Naive B cell (primary cell): ENCODE results near the gene PREX1. TPM values are rescaled to one million over a fixed set of nuclear protein-coding genes. Genes with fewer than 3 reads are reported as not detected.
"Not testable (repeated sequence)": the region's sequence is repeated elsewhere in the genome, so short reads cannot be mapped to it uniquely, and the experiment has no call there.

ENCODE experiments used
- ATAC-seq, 2 donors: fragments of 150-1000 bp; cut with Tn5 transposase; 2 replicates each; pipeline ENCODE4 v1.10.0; 2021; ENCODE audit warnings: low read depth in 2 of 2, mild to moderate bottlenecking in 2 of 2, moderate library complexity in 2 of 2
- DNase-seq: peaks from one replicate; pipeline ENCODE4 v3.0.0; 2022
- H3K27ac Mint-ChIP-seq, 6 donors: one replicate each; pipeline ENCODE4 v1.8.0; 2020 to 2022; ENCODE audit warnings: mild to moderate bottlenecking in 6 of 6, mixed read lengths in 6 of 6, moderate library complexity in 5 of 6, inconsistent platforms in 2 of 6
- H3K27me3 Mint-ChIP-seq, 3 donors: one replicate each; pipeline ENCODE4 v1.8.0; 2021 to 2022; ENCODE audit warnings: mixed read lengths in 3 of 3, mild to moderate bottlenecking in 1 of 3
- H3K36me3 Mint-ChIP-seq, 2 donors: one replicate each; pipeline ENCODE4 v1.8.0; 2020 to 2022; ENCODE audit warnings: mixed read lengths in 2 of 2, inconsistent platforms in 1 of 2, mild to moderate bottlenecking in 1 of 2
- H3K4me1 Mint-ChIP-seq, 3 donors: one replicate each; pipeline ENCODE4 v1.8.0; 2020 to 2022; ENCODE audit warnings: mixed read lengths in 3 of 3, inconsistent platforms in 1 of 3, mild to moderate bottlenecking in 1 of 3, moderate library complexity in 1 of 3
- H3K4me3 Mint-ChIP-seq, 8 donors: one replicate each; pipeline ENCODE4 v1.8.0; 2020 to 2022; ENCODE audit warnings: mild to moderate bottlenecking in 8 of 8, mixed read lengths in 8 of 8, moderate library complexity in 8 of 8, inconsistent platforms in 2 of 8
- H3K9me3 Mint-ChIP-seq, 7 donors: one replicate each; pipeline ENCODE4 v1.8.0; 2020 to 2022; ENCODE audit warnings: mixed read lengths in 7 of 7, mild to moderate bottlenecking in 5 of 7, inconsistent platforms in 2 of 7, moderate library complexity in 1 of 7
- polyA plus RNA-seq, 6 donors: library from polyadenylated mRNA; unstranded; fragments of 300-500 nt; fragmentation: Illumina TruSeq; gene quantifications; one replicate each; pipeline ENCODE4 v1.2.3, GENCODE V29; 2021; ENCODE audit warnings: low read depth in 6 of 6

PREX1 gene, protein sequence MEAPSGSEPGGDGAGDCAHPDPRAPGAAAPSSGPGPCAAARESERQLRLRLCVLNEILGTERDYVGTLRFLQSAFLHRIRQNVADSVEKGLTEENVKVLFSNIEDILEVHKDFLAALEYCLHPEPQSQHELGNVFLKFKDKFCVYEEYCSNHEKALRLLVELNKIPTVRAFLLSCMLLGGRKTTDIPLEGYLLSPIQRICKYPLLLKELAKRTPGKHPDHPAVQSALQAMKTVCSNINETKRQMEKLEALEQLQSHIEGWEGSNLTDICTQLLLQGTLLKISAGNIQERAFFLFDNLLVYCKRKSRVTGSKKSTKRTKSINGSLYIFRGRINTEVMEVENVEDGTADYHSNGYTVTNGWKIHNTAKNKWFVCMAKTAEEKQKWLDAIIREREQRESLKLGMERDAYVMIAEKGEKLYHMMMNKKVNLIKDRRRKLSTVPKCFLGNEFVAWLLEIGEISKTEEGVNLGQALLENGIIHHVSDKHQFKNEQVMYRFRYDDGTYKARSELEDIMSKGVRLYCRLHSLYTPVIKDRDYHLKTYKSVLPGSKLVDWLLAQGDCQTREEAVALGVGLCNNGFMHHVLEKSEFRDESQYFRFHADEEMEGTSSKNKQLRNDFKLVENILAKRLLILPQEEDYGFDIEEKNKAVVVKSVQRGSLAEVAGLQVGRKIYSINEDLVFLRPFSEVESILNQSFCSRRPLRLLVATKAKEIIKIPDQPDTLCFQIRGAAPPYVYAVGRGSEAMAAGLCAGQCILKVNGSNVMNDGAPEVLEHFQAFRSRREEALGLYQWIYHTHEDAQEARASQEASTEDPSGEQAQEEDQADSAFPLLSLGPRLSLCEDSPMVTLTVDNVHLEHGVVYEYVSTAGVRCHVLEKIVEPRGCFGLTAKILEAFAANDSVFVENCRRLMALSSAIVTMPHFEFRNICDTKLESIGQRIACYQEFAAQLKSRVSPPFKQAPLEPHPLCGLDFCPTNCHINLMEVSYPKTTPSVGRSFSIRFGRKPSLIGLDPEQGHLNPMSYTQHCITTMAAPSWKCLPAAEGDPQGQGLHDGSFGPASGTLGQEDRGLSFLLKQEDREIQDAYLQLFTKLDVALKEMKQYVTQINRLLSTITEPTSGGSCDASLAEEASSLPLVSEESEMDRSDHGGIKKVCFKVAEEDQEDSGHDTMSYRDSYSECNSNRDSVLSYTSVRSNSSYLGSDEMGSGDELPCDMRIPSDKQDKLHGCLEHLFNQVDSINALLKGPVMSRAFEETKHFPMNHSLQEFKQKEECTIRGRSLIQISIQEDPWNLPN (N-terminal part only)
- polyA plus RNA-seq, result 10 to 100 TPM; 13.3 to 37.5 (median 17.1) TPM

DNA sequence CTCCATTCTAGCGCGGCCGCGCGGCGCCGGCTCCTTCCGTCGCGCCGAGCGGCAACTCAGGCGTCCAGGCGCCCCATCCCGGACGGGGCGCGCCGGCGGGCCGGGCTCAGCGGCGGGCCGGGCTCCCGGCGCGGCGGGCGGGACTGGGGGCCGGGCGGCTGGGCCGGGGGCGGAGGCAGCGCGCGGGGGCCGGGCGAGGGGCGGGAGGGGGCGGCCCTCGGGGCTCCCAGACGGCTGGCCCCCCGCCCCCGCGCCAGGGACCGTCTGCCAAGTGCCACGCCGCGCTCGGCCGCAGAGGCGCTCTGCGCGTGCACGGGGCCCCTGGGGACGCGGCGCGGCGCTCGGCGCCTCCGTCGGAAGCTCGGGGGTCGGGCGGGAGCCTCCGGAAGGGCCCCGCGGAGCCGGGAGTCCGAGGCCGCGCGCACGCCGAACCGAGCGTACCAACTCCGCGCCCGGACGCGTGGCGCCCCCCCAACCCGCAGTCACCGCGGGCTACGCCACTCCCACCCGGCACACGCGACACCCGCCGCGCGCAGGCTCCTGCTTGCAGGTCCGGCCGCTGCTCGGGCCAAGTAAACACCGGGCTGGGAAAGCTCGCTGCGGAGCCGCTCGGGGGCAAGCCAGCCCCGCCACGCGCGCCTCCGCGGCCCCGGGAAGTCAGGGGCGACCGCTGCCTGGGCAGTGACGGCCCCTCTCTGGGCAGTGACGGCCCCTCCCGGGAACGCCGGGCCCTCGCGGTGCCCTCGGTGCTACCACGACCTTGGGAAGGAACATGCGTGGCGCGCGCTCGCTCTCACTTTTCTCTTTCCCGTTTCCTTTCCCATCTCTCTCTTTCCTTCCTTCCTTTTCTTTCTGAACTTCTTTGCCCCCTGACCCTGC, at the start of gene PREX1:
PREX1 (minus strand) TSS at position 145 of the 879 bp plus-strand sequence; CDS start at position 6, 139 bp downstream.
- H3K27ac Mint-ChIP-seq, result peak within 1 kb of the TSS; percentile 88 to 97 (median 94)

DNA sequence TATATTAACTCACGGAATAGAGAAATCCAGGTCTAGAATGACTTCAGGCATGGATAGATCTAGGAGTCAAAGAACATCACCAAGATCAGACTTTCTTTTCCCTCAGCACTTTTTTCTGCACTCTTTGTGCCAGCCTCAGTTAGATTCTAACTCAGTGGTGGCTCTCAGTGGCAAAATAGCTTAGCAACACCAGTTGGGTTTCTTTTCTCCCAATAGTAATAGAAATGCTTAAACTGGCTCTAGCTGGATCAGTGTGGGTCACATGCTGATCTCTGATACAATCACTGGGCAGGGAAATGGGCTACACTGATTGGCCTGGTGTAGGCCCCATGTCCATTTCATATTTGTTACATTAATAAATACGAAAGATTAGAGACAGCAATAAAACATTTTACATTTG, 49.5 kb upstream of the PREX1 start:
- H3K9me3 Mint-ChIP-seq, result no peaks in the 10 kb centered on the region
- H3K36me3 Mint-ChIP-seq, result no peaks in the 10 kb centered on the region
- H3K27me3 Mint-ChIP-seq, result no peaks in the 10 kb centered on the region
- H3K27ac Mint-ChIP-seq, result no peak overlapping the region
- peak overlapping the region in 1 of 8 donors; percentile 66 for H3K4me3 Mint-ChIP-seq
- H3K4me1 Mint-ChIP-seq, result peaks cover 12 to 29% (median 22%) of the 10 kb centered on the region in 3 donors
- DNase-seq, result no peak
- ATAC-seq, result no peak

More for the DNA sequence above, at the start of gene PREX1:
- H3K36me3 Mint-ChIP-seq, result no peaks in the 10 kb centered on the region
- peaks cover 43 to 75% (median 59%) of the 10 kb centered on the region in 3 donors for H3K4me1 Mint-ChIP-seq
- no peaks in the 10 kb centered on the region for H3K9me3 Mint-ChIP-seq
- H3K4me3 Mint-ChIP-seq, result peak within 1 kb of the TSS; percentile 95 to 99 (median 98)
- no peaks in the 10 kb centered on the region for H3K27me3 Mint-ChIP-seq
- ATAC-seq (peak; percentile 67 to 72), DNase-seq (peak; percentile 84)

DNA sequence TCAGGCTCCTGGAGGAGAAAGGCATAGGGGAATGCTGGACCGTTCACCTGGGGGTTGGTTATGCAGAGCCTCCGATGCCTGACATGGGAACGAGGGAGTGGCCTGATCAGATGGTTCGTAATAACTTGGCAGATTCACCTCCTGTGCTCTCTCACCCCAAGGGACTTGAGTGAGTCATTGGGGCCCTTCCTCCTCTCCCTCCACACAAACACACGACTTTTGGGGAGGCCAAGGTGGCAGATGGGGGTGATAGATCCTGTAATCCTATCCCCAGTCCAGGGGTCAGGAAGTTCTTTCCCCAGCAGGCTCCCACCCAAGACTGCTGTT, 48.1 kb upstream of the PREX1 start:
- Mint-ChIP-seq H3K4me3 (no peak overlapping the region), H3K36me3 (no peaks in the 10 kb centered on the region), H3K27ac (peak overlapping the region in 1 of 6 donors; percentile 35), H3K9me3 (no peaks in the 10 kb centered on the region), H3K27me3 (no peaks in the 10 kb centered on the region), H3K4me1 (peaks cover 15 to 32% (median 22%) of the 10 kb centered on the region in 3 donors)
- no peak for DNase-seq
- no peak for ATAC-seq

DNA sequence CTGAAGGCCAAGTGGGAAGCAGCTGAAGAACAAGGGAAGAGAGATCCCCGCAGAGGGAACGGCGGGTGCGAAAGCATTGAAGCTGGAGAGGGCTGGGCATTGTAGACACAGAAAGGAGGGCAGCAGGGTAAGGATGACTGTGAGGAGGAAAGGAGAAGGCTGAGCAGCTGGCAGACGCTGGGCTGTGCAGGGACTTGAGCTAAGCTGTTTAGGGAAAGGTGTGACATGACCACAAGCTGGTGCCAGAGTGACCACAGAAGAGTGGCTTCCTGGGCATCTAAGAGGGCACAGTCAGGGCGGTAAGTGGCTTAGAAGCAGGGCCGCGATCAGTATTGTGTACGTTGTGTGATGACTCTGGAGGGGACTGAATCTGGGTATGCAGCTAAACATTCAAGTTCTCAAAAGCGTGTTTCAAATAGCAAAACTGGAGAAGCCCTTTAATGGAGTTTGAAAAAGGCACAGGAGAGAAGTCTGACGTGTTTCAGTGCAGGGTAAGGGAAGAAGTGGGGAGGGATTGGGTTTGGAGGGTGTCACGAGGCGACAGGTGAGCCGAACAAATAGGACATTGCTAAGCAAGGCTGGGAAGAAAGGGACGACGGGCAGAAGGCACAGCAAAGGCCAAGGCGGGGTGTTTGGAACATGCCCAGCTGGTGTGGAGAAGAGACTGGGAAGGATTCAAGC, 47.6 kb upstream of the PREX1 start:
- Mint-ChIP-seq H3K4me1 (peaks cover 15 to 32% (median 22%) of the 10 kb centered on the region in 3 donors), H3K27me3 (no peaks in the 10 kb centered on the region), H3K9me3 (no peaks in the 10 kb centered on the region), H3K36me3 (no peaks in the 10 kb centered on the region), H3K27ac (peak overlapping the region in 3 of 6 donors; percentile 36 to 79 (median 56)), H3K4me3 (peak overlapping the region in 1 of 8 donors; percentile 16)
- DNase-seq (no peak), ATAC-seq (no peak)

DNA sequence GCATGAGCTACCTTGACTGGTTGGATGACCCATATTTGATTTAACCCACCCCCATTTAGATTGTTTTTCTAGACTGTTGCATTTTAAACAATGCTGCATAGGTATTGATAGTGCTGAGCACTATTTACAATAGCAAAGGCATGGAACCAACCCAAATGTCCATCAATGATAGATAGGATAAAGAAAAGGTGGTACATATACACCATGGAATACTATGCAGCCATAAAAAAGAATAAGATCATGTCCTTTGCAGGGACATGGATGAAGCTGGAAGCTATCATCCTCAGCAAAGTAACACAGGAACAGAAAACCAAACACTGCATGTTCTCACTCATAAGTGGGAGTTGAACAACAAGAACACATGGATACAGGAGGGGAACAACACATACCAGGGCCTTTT, 41.6 kb upstream of the PREX1 start:
- ATAC-seq, H3K27me3 Mint-ChIP-seq, H3K4me3 Mint-ChIP-seq, H3K9me3 Mint-ChIP-seq, DNase-seq, H3K27ac Mint-ChIP-seq, H3K36me3 Mint-ChIP-seq: not testable (repeated sequence)
- H3K4me1 Mint-ChIP-seq, result peaks cover 24 to 32% (median 30%) of the 10 kb centered on the region in 3 donors

DNA sequence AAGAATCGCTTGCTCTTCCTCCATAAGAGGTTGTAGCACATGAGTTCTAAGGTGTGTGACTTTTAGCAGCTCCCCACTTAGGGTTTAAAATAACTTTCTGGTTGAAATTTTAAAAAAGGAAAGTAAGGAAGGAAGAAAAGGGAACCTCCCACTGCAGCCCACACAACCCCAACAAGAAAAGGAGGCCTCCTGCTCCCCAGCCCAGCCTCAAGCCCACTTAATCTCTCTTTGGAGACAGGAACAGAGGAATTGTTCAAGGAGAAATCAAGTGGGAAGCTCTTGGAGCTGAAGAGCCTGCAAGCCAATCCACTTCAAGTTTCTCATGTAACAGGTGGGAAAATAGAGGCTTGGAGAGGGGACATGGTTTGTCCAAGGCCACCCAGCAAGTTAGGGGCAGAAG, 39.1 kb upstream of the PREX1 start:
- Mint-ChIP-seq H3K27me3 (no peaks in the 10 kb centered on the region), H3K4me1 (peaks cover 22 to 34% (median 23%) of the 10 kb centered on the region in 3 donors), H3K4me3 (no peak overlapping the region), H3K9me3 (peaks cover 0 to 2% (median 0%) of the 10 kb centered on the region in 7 donors), H3K36me3 (no peaks in the 10 kb centered on the region), H3K27ac (peak overlapping the region in 2 of 6 donors; percentile 7 to 44)
- no peak for DNase-seq
- no peak for ATAC-seq

DNA sequence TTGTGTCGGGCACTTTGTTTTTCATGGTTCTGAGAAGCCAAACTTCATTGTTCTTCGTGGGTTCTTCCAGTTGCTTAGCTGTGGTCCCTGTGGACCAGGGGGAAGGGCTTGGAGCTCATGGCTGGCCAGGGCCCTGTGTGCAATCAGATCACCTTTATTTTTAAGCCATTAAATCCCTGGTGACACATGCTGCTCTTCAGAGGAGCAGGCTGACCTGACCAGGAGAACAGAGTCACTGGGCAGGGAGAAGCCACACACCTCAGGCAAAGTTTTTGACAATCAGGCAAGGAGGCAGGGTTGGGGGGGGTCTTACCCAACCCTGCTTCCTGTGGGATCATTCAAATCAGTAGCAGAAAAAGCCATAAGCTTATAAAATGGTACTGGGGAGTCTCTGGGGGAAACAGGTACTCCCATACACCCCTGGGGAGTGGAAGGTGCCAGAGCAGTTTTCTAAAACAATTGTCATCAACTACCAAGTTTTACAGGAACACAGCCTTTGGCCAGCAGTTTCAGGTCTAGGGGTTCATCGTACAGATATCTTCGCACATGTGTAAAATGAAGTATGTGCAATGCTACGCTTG, 37.0 kb upstream of the PREX1 start:
- ATAC-seq (no peak), DNase-seq (no peak)
- Mint-ChIP-seq H3K9me3 (peaks cover 0 to 2% (median 0%) of the 10 kb centered on the region in 7 donors), H3K36me3 (no peaks in the 10 kb centered on the region), H3K27me3 (no peaks in the 10 kb centered on the region), H3K4me3 (peak overlapping the region in 1 of 8 donors; percentile 55), H3K4me1 (peaks cover 32 to 53% (median 44%) of the 10 kb centered on the region in 3 donors), H3K27ac (peak overlapping the region in 3 of 6 donors; percentile 7 to 49 (median 41))

DNA sequence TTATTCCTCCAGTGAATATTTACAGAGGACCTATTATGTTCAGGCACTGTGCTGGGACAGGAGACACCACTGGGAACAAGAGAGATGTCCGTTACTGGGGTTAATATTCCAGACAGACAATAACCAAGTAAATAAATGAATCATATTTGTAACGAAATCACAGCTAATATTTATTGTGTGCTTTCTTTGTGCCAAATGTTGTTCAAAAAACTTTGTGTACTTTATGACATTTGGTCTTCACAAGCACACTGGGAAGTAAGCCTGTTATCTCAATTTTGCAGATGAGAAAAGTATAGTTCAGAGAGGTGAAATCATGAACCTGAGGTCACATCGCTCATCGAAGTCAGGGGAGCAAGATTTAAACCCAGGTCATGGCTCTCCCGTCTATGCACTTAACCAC, 36.5 kb upstream of the PREX1 start:
- ATAC-seq, result no peak
- H3K4me1 Mint-ChIP-seq, result peaks cover 34 to 59% (median 46%) of the 10 kb centered on the region in 3 donors
- no peak overlapping the region for H3K4me3 Mint-ChIP-seq
- H3K27me3 Mint-ChIP-seq, result no peaks in the 10 kb centered on the region
- no peaks in the 10 kb centered on the region for H3K36me3 Mint-ChIP-seq
- no peak for DNase-seq
- H3K27ac Mint-ChIP-seq, result peak overlapping the region in 2 of 6 donors; percentile 7 to 49
- no peaks in the 10 kb centered on the region for H3K9me3 Mint-ChIP-seq

DNA sequence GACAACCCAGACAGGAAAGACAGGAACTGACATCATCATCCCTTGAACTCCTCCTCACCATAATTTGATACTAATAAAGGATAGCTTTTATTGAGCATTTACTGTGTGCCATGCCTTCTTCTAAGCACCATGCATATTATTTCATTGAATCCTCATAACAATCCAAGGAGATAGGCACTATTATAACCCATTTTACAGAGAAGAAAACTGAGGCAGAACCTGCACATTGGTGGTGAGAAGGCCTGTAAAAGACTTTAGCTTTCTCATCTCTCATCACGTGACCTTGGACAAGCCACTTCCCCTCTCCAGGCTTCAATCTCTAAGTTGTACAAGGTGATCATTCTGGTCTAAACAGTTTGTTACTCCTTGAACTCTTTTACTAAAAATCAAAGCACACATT, 34.5 kb upstream of the PREX1 start:
- DNase-seq (no peak), ATAC-seq (no peak)
- Mint-ChIP-seq H3K27me3 (no peaks in the 10 kb centered on the region), H3K9me3 (no peaks in the 10 kb centered on the region), H3K4me3 (no peak overlapping the region), H3K4me1 (peaks cover 34 to 61% (median 46%) of the 10 kb centered on the region in 3 donors), H3K27ac (no peak overlapping the region), H3K36me3 (no peaks in the 10 kb centered on the region)

DNA sequence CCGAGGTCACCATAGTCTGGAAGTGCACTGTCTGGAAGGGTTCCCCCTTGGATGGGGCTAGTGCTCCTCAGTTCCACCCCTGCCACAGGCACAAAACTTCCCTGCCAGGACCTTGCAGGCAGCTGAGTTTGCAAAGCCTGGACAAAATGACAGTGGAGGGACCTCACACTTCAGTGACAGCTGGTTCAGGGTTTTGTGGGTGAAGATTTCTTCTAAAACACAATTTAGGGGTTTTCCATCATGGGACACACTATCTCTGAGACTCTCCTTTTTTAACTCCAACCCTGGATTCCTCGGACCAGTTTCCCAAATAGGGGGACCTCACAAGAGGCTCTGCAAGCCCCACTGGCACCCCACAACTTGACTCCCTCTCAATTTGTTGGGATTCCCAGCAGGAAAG, 33.6 kb upstream of the PREX1 start:
- Mint-ChIP-seq H3K9me3 (no peaks in the 10 kb centered on the region), H3K27ac (no peak overlapping the region), H3K4me1 (peaks cover 29 to 58% (median 46%) of the 10 kb centered on the region in 3 donors), H3K27me3 (no peaks in the 10 kb centered on the region), H3K4me3 (peak overlapping the region in 1 of 8 donors; percentile 20), H3K36me3 (no peaks in the 10 kb centered on the region)
- no peak for DNase-seq
- ATAC-seq, result no peak

DNA sequence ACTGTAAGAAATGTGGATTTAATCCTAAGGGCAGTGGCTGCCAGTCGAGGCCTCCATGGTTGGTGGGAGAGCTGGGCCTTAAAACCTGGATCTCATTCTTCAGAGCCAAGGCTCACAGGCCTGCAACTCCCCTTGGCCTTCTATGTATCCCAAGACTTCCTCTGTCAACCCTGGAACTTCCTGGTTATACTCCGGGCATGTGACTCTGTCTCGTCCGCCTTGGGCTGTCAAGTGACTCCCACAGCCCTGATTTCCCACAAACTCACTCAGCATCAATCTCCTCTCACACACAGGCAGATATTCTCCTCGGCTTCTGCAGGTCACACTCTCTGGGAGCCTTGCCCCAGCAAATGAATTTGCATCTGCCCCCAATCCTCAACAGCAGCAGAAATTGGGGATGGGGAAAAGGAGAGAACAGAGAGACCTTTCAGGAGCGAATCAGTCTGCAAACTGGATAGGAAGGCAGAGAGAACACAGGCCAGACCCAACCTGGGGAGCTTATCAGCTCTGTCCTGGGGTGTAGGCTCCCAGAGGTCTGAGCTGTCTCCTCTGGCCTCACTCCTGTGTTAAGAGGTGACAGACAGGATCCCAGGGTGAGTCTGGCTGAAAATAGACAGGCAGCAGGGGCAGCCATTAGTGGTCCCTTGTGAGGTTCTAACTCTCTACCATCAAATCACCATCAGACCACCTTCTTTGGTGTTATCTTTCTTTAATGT, 30.4 kb upstream of the PREX1 start:
- peaks cover 16 to 40% (median 36%) of the 10 kb centered on the region in 3 donors for H3K4me1 Mint-ChIP-seq
- no peak for ATAC-seq
- H3K4me3 Mint-ChIP-seq, result no peak overlapping the region
- H3K27ac Mint-ChIP-seq, result peak overlapping the region in 1 of 6 donors; percentile 51
- H3K9me3 Mint-ChIP-seq, result no peaks in the 10 kb centered on the region
- DNase-seq, result no peak
- no peaks in the 10 kb centered on the region for H3K36me3 Mint-ChIP-seq
- H3K27me3 Mint-ChIP-seq, result no peaks in the 10 kb centered on the region
